Activated T-helper 1 cell treated with anti-CD3 and anti-CD28 coated beads, Interleukin-2, amount 50 U/mL, for 16 hours (primary cell): Measurements from ENCODE around the gene CNN3.
"Not testable (repeated sequence)": the region's sequence is repeated elsewhere in the genome, so short reads cannot be mapped to it uniquely, and the experiment has no call there.

Experiments used
- DNase-seq, 2 donors: peaks; one replicate each; pipeline ENCODE4 v3.0.0-alpha.2; 2020; ENCODE audit warnings: low read depth in 1 of 2, low spot score in 1 of 2

CNN3 gene

DNA sequence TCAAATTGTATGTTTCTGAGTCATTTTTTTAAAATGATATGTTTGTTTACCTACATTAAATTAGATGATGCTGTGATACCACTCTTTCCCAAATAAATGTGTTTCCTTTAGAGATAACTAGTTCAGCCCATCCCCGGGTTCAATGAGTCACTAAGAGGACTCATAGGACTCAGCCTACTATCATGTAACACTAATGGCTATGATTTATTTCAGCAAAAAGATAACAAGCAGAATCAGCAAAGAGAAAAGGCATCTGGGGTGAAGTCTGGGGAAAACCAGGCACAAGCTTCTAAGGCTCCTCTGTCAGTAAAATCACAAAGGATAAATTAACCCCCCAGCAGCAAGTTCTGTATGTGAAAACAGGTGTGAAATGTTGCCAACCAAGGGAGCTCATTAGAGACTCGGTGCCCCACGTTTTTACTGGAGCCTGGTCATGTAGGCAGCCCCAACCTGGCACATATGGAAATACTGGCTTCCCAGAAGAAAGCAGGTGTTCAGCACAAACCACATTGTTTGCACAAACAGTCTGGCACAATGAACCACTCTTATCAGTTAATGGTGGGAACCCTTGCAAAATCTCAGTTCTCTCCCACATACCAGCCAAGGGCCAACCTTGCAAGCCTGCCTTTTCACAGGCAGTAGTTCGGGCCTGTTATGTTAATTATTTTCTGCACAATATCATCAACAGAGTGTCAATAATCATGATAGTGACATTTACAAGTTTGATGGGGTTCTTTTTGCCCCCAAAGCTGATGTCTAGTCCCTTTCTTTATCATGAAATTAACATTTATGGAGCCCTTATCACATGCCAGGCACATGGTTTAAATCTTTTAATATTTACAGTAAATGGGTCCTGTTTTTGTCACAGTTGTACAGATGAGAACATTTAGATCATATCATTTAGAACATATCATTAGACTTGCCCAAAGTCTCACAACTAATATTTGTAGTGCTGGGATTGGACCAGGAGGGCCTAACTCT, 23.1 kb upstream of the CNN3 start:
- DNase-seq, result no peak

DNA sequence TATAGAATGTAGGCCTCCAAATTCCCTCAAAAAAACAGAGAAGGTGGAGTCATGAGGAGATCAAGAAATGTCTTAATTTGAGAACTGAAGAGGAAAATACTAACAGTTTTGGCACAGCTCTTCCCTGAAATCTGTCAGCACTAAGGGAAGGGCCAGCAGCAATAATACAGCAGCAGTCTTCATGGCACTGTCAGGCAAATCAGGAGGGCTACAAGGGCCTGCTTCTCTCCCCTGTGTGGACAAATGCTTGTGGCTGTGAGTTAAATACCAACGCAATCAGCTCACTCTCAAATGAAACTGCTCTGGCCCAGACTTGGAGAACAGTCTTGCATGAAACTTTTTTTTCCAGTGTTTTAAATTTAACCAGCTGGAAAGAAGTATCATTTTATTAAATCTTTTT, 20.5 kb upstream of the CNN3 start:
- no peak for DNase-seq

DNA sequence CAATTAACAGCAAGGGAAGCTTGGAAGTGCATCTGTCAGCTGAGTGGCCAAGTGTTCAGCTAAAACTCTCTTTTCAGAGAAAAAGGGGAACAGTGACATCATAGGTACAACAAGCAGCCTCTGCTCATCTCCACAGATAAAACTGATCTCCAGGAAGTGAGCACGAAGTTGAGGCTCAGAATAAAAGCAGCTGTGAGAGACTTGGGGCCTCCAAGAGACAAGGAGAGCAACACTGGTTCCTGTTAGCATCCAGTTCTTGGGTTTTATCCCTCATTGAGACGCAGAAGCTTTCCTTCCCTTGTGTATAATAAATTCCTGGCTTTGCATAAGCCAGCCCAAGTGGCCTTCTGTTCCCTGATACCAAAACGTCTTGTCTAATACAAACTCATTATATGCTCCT, 20.0 kb upstream of the CNN3 start:
- DNase-seq, result no peak

- DNase-seq, result no peak
Observed at GRCh38 chr1:94942171-94943128, 15.5 kb upstream of the CNN3 start.

GRCh38 chr1:94941480-94941879, 14.6 kb upstream of the CNN3 start:
- not testable (repeated sequence) for DNase-seq

DNA sequence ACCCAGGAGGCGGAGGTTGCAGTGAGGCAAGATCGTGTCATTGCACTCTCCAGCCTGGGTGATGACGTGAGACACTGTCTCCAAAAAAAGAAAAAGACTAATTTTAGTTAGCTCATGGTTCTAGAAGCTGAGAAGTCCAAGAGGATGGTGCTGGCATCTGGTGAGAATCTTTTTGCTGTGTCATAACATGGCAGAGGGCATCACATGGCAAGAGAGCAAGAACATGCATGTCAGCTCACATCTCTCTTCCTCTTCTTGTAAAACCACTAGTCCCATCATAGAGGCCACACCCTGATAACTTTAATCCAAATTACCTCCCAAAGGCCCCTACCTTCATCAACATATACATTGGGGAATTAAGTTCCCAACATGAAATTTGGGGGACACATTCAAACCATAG, 13.8 kb upstream of the CNN3 start:
- DNase-seq, result no peak

- no peak for DNase-seq
Observed at GRCh38 chr1:94937820-94938219, 10.9 kb upstream of the CNN3 start.

GRCh38 chr1:94936861-94937620, 10.1 kb upstream of the CNN3 start:
- DNase-seq, result no peak

DNA sequence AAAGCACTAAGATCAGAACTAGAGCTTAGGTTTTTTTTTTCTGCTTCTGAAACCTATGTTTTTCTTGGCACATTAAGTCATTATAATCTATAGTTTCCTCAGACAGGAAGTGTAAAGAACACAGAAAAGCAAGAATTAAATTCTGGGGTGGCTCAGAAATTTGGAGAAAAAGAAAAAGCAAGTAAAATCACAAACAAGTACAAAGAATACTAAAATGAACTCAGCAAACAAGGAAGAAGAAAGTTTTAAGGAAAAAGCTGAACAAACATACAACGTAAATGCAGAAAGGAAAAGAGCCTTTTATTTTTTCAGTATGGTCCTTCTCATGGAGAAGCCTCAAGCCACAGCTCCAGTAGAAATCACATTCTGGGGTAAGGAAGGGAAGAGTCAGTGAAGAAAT, 8.6 kb upstream of the CNN3 start:
- DNase-seq, result no peak

DNA sequence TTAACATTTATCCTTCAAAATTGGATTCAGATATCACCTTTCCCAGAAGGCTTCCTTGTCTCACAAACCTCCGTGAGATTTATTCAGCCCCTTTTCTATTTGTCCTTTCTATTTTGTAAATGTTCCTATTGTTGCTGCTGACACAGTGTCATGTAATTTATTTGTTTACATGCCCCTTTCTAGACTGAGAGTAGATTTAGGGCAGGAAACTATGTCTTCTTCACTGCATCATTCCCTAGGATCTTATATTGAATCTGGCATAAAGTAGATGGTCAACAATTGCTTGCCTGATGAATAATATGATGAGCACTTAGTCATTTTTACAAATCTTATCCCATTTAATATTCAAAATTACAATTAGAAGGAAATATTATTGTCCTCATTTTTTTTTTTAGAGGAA, 8.1 kb upstream of the CNN3 start:
- no peak for DNase-seq

- DNase-seq, result no peak
Observed at GRCh38 chr1:94934551-94934950, 7.6 kb upstream of the CNN3 start.

DNA sequence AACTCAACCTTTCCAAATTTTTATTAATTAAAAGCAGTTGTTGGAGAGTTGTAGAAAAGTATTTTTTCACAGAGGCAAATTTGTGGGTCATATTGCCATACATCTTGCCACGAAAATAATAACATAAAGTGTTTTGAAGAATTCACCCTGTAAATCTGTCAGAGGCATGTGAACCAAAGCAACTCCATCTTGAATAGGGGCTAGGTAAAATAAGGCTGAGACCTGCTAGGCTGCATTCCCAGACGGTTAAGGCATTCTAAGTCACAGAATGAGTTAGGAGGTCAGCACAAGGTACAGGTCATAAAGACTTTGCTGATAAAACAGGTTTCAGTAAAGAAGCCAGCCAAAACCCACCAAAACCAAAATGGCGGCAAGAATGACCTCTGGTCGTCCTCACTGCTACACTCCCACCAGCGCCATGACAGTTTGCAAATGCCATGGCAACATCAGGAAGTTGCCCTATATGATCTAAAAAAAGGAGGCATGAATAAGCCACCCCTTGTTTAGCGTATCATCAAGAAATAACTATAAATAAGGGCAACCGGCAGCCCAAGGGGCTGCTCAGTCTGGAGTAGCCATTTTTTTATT, 4.4 kb upstream of the CNN3 start:
- no peak for DNase-seq

DNA sequence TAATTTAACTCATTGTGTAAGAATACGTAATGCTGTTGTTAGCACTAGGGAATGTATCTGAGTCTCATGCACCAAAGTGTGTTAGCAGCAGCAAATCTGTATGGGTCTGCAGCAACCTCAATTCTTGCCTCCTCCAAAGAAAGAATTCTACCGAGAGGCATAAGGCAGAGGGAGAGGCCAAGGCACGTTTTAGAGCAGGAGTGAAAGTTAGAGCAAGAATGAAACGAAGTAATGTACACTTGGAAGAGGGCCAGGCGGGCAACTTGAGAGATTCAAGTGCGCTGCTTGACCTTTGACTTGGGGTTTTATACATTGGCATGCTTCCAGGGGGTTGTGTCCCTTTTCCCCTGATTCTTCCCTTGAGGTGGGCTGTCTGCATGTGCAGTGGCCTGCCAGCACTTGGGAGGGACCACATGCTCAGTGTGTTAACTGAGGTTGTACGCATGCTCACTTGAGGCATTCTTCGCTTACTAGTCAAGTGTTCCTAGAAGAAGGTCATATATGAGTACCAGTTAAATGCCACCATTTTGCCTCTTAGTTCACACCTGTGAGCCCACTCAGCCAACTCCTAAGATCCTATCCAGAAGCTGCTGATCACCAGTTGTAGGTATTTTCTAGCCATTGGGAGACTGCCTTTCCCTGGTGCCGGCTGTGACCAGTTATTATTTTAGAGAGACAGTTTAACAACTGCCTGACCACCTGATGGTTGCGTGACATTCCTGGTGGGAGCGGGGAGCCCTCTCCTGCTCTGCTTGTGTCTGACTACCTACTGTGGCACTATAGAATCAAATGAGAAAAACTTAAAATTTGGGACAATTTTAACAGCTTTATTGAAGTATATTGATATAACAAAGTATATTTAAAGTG, 2.7 kb upstream of the CNN3 start:
- DNase-seq, result no peak

DNA sequence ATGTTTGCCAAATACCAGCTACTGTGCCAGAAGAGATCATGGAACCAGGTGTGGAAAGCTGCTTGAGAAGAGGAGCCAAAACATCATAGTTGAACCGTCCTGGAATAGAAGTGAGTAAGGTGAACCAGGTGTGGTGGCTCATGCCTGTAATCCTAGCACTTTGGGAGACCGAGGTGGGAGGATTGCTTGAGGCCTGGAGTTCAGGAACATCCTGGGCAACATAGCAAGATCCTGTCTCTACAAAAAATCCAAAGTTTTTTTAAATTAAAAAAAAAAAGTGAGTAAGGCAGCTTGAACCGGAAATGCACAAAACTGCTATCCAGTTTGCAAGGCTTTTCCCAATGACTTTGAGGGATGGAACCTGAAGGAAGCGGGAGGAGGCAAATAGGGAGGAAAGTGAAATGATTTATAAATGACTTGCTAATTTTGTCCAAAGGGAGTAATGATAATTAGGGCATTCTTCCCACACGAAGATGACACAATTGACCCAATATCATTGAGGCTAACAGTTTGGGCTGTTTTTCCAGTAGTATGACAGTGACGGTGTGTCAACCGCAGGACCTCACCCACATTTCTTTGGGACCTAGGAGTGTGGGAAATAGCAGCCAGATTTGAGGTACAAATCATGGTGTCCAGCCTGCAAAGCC, 1.5 kb upstream of the CNN3 start:
- DNase-seq, result no peak

GRCh38 chr1:94927405-94928175, 680 bp upstream of the CNN3 start:
- DNase-seq, result no peak

DNA sequence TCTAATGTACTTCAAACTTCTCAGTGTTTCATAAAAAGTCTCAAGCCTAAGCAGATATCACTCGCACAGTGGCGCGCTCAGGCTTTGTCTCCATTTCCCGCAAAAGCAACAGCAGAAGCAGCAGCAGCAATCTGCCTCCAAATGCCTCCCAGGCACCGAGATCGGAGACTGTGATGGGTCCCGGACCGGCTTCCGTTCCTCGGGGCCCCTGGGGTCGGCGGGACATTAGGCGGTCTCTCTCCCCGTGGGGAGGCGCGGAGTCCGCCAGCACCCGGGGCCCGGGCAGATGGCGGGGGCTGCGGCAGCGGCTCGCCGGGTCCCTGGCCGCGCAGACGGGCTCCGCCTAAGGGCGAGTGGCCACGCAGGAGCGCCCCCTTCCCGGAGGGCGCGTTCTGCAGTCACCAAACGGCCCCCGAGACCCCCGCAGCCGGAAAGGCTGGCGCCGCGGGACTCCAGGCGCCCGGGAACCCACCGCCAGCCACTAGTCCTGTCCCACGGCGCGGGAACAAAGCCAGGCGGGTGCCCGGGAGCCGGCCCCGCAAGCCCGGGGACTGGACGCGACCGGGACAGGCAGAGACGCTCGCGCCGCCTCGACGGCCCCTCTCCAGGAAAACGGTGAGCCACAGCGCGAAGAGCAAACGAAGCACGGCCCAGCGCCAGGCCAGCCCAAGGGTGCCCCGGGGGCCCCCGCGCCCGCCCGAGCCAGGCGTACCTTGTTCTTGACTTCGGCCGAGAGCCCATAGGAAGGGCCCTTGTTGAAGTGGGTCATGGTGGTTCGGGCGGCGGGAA, 590 bp downstream of the CNN3 start:
- DNase-seq, result no peak

- no peak for DNase-seq
Observed at GRCh38 chr1:94925561-94926125, 1.3 kb downstream of the CNN3 start.
